Hypothalamus (tissue), 51 donors: ENCODE data around the gene TAOK1.

Source experiments
- DNase-seq, 51 donors: peaks; one replicate each; lab custom pipeline; 2025; lab: John Stamatoyannopoulos, UW

TAOK1 gene

DNA sequence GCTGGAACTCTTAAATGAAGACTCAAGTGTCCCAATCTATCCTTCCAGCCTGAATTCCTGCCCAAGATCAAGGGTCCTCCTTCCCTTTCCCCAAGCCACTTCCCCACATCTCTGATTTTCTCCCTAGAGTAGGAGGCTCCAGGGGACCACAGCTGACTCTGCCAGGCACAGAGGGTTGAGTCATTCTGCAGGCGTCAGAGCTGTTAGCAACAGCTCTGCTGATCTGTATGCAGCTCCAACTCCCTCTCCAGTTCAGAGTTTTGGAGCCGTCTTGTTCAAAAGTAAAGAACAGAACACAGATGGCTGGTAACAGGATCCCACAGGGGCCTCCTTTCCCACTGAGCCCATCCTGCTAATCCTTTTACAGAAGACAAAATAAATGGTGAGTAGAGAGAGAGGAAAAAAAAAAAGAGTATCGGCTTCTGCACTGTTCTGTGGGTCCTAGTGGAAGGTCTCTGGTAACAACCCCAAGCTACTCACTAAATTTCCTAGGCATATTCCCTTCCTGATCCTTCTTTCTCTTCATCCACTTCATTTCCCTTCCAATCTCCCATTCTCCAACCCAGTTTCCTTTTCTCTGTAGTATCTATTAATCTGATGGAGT lies 13.4 kb upstream of the TAOK1 start:
- peak in 48 of 51 donors; percentile 7 to 92 (median 72) for DNase-seq

DNA sequence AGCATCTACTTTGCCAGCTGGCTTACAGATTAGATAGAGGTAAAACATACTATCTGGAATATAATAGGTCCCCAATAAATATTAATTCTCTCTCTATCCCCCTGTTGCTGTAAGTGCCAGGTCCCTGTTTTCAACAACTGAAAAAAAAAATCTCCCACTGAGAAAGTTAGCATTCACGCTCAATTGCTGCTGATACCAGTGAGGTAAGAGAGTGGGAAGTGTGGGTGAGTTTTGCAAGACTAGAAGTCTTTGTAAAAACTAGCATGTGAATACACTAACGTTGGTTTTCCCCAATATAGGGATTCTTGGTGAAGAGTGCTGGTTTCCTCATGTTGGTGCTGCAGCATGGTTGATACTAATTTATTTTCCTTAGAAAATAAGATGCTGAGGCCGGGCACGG lies 11.7 kb upstream of the TAOK1 start:
- DNase-seq: peak in 1 of 51 donors; percentile 15

DNA sequence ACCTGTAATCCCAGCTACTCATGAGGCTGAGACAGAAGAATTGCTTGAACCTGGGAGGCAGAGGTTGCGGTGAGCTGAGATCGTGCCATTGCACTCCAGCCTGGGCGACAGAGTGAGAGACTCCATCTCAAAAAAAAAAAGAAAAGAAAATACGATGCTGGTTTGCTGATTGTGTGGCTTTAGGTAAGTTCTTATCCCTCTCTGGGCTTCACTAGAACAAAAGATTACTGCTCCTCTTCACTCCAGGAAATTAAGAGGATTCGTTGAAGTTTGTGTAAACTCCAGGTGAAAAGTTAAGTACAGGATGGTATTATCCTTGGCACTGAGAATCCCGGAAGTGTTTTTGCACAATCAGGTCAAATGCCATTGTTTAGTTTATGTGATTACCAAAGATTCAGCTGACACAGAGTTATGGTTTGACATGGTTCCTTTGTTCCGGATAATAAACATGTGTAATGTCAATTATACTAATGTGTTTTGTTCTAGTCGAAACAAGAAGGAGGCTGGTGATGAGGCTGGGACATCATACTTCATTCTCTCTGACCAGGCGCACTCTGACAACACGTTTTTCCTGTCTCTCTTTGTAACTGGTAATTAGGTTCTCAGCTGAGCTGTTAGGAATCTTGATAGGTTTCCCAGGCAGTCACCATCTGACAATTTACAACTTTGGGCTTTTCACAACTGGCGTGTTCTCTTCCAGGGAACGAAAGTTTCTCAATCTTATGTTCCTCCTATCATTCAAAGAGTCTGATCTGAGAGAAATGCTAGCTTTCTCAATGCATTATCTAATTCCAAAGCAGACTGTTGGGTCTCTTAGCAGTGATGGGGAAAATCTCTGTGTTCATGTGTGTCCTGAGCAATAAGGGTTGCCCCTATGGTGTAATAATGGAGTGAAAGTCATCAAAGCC lies 10.8 kb upstream of the TAOK1 start:
- DNase-seq: peak in 6 of 51 donors; percentile 2 to 56 (median 10)

DNA sequence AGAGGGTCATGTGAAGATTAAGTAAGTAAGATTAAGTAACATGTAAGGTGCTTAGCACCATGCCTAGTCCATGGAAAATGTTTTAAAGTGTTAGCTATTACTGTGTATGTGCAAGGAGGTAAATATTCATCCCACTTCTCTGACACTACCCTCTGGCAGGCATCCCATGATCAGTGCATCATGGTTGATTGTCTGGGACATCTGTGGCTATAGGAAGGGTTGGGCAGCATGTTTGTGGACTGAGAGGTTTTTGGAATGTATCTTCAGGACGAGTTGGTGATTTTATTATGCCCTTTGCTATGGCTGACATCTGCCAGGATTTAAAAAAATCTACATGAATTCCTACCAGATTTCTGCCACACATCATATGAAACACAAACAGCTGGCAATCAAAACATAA lies 6.5 kb upstream of the TAOK1 start:
- DNase-seq: no peak

DNA sequence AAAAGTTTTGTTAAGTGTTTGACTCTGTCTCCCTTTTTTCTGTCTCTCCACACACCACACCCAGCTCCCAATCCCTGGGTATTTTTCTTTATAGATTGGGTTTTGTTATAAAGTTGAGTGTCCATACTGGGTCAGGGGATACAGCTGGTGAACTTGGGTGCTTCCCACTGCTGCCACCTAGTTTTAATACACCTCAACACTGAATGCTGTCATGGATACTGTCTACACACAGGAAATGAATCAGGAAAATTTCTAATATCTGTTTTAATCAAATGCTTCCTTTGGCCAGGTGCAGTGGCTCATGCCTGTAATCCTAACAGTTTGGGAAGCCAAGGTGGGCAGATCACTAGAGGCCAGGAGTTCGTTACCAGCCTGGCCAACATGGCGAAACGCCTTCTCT lies 5.3 kb upstream of the TAOK1 start:
- no peak for DNase-seq

DNA sequence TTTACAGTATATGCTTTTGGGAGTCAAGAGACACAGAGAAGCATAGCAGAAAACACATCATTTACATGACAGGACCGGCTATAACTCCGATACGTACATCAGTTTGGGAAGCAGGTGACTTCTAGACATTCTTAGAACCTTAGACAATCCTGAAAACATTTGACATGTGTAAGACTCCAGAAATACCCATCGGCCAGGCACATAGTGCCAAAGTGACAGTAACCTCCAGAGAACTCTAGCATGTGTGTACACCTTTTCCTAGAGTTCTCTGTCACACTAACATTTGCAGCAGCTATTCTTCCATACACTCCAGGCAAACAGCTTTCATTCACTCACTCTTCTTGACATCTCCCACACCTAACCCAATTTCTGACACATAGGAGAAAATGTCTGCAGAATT lies 3.4 kb upstream of the TAOK1 start:
- DNase-seq: no peak

DNA sequence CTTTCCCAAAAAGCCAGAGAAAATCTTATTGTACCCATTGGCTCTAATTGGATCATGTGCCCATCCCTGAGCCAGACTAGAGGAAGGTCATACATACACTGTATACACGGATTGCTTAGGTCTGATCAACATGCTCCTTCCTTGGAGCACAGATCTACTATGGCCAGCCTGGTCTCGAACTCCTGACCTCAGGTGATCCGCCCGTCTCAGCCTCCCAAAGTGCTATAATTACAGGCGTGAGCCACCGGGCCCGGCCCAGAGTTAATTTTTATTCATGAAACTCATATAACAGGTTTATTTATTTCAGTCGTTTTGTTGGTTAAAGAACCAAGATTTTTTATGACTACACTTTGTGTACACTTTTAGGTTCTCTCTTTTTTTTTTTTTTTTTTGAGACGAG lies 1.2 kb upstream of the TAOK1 start:
- DNase-seq: no peak

DNA sequence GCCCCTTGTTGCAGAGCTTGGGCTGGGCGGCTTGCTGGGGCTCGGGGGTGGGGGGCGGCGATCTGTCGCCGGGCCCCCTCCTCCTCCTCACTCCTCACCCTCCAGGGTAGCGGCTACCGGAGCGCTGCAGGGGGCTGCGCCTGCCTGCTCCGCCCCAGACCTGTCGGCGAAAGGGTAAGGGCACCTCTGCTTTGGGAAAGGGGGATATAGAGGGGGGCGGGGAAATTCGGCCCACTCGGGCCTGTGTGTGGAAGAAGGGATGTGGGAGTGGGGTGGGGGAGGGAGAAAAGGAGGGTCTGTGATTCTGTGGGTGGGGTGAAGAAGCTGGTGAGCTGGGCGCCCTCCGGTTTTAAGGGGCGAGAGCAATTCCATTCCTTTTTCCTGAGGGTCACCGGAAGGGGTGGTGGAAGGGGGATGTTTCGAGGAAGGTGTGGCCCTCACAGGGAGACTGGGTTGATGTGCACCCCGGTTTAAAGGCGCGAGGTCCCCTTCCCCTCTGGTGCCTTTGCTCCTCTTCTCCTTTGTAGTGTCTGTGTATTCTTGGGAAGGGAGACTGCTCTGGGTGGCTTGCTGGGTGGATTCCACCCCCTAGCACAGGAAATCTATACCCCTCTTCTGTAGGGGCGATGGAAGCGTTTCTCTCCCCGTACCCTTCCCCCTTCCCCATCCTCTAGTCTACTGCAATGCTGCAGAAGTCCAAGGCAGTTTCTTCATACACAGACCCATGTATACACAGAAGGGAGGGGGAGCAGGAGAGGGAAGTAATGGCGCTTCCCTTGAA lies 878 bp downstream of the TAOK1 start:
- DNase-seq: peak in 23 of 51 donors; percentile 13 to 59 (median 42)

DNA sequence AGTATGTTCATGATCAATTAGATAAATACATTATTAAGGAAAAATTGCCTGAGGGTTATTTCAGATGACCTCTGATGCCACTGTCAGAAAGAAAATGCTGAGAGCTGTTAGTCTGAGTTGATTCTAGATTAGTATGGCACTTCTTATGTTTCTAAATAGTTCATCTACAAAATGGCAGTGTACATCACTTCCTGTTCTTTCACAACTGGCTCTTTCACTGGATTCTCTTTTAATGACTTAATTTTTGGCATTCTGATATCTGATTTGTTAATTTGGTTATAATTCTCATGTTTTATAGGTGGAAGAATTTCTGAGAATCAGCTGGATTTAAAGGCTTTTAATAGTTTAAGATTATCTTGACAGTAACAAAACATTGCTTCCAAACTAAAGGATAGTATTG lies 3.3 kb downstream of the TAOK1 start:
- DNase-seq: no peak

DNA sequence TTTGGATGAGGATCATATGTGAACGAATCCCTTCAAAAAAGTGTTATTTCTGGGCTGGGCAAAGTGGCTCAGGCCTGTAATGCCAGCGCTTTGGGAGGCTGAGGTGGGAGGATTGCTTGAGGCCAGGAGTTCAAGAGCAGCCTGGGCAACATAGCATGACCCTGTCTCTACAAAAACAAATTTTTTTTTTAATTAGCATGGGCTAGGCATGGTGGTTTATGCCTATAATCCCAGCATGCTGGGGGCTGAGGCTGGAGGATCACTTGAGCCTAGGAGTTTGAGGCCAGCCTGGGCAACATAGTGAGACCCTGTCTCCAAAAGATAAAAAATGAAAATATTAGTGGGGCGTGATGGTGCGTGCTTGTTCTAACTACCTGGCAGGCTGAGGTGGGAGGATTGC lies 4.6 kb downstream of the TAOK1 start:
- no peak for DNase-seq

DNA sequence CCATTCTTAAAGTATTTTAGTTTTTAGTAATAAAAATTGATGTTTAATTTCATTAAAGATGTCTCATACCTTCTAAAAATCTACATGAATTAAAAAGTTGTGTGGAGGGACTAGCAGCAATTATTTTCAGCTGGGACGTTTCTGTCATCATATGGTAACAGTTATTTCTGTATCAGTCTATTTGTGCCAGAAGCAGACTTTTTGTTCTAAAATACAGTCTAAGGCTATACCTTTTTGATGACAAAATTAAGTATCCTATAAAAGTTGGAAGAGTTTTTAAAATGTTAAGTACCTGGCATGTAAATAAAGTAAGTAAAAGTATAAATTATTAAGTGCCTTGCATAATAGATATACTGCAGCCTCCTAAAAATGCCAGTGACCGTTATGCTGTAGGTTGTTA lies 5.9 kb downstream of the TAOK1 start:
- no peak for DNase-seq

DNA sequence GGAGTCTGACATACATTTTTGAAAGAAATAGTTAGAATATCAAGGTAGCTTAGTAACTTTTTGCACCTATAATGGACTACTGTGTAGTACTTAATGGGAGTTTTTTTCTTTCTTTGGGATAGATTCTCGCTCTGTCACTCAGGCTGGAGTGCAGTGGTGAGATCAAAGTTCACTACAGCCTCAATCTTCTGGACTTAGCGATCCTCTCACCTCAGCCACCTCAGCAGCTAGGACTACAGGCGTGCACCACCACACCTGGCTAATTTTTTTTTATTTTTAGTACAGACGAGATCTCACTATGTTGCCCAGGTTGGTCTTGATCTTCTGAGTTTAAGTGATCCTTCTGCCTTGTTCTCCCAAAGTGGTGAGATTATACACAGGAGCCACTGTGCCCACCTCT lies 9.5 kb downstream of the TAOK1 start:
- no peak for DNase-seq

DNA sequence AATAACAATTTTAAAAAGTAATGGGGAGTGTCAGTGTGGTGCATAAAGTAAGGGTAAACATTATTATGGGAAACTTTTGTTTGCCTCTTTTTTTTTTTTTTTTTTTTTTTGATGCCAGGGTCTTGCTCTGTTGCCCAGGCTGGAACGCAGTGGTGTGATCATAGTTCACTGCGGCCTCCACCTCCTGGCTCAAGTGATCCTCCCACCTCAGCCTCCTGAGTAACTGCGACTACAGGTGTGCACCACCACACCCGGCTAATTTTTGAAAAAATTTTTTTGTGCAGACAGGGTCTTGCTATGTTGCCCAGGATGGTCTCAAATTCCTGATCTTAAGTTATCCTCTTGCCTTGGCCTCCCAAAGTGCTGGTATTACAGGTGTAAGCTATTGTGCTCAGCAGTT lies 10.7 kb downstream of the TAOK1 start:
- no peak for DNase-seq

DNA sequence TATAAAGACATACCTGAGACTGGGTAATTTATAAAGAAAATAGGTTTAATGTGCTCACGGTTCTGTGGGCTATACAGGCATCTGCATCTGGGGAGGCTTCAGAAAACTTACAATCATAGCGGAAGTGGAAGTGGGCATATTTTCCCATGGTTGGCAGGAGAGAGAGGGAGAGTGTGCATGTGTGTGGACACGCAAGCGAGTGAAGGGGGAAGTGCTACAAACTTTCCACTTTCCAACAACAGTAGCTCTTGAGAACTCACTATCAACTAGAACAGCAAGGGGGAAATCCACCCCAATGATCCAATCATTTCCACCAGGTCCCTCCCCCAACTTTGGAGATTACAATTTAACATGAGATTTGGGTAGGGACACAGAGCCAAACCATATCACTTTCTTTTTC lies 11.1 kb downstream of the TAOK1 start:
- DNase-seq: no peak

DNA sequence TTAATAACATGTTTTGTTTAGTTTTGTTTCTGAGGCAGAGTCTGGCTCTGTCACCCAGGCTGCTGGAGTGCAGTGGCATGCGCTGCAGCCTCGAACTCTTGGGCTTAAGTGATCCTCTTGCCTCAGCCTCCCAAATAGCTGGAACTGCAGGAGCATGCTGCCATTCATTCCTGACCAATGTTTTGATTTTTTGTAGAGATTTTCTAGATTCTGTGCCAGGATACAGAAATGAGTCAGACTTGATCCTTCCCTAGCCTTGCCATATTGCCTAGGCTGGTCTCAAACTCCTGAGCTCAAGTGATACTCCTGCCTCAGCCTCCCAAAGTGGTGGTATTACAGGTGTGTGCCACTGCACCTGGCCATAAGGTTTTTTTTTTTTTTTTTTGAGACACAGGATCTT lies 17.7 kb downstream of the TAOK1 start:
- no peak for DNase-seq

DNA sequence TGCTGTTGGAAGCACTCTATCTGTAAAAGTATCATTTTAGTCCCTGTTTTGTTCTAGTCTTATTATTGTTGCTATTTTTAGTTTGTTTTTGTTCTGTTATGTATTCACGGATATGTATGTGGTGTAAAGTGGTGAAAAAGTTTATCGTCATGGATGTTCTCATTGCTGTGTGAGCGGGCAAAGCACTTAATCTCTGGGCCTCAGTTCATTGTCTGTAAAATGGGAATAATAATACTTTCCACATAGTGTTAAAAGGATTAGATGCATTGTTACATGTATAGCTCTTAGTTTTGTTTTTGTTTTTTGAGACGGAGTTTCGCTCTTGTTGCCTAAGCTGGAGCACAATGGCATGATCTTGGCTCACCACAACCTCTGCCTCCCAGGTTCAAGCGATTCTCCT lies 19.8 kb downstream of the TAOK1 start:
- no peak for DNase-seq

DNA sequence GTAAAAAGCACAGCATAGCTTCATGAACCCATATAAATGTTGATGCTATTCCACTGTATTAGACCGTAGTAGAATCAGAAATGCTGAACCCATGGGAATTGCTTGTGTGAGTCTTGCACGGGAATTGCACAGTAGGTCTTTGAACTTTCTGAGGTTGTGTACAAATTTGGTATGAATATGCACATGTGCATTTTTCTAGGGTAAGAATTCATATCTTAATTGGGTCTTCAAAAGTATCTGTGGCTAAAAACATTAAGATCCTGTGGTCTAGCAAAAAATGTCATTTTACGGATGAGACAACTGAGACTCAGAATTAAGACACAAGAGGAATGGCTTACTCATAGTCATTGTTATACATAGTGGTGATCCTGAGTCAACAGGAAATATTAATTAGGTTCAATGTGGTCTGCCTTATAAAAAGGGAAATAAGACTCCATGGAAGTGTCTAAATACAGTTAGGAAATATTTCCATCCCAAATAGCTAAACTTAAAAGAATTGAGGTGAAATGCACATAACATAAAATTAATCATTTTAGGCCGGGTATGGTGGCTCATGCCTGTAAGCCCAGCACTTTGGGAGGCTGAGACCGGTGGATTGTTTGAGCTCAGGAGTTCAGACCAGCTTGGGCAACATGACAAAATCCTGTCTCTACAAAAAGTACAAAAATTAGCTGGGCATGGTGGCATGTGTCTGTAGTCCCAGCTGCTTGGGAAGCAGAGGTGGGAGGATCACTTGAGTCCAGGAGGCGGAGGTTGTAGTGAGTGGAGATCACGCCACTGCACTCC lies 22.8 kb downstream of the TAOK1 start:
- DNase-seq: no peak

DNA sequence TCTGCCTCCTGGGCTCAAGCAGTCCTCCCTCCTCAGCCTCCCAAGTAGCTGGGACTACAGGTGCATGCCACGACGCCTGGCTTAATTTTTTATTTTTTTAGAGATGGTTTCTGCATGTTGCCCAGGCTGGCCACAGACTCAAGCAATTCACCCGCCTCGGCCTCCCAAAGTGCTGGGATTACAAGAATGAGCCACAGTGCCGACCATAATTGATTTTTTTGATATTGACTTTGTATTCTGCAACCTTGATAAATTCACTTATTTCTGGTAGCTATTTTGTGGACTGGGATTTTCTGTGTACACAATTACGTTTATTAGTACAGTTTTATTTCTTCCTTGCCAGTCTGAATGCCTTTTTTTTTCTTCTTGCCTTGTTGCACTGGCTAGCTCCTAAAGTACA lies 30.0 kb downstream of the TAOK1 start:
- DNase-seq: no peak

DNA sequence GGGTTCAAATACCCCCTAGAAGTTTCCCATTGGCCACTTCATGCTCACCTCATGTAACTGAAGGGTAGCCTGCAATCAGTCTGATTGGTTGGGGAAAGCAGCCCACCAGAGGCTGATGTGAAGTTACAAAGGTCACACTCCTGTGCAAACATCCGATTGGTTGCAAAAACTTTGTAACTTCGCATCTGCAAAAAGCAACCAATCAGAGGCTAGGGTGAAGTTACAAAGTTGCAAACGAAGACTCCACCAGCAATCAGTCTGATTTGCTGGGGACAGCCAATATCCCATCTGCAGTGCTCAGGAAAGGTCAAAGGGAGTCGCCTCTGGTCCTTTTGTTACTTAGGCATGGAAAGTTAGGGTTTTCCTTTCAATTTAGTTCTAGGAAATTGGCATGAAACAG lies 40.1 kb downstream of the TAOK1 start:
- no peak for DNase-seq

DNA sequence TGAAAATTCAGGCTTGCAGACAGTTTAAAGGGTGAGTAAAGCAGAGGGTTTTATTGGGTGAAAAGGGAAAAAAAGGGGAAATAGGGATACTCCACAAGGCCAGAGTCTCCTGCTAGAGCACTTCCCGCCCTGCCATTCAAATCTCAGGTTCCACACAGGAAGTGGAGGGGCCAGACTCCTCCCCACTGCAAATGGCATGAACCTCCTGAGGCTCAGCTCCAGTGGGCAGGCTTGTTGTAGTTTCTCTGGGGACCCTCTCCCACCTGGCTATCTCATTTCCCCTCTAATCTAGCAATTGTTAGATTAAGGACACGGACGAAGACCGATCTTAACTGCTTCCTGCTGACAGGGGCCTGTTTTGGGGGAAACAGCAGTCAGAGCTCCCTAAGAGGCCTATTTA lies 43.4 kb downstream of the TAOK1 start:
- DNase-seq: no peak

DNA sequence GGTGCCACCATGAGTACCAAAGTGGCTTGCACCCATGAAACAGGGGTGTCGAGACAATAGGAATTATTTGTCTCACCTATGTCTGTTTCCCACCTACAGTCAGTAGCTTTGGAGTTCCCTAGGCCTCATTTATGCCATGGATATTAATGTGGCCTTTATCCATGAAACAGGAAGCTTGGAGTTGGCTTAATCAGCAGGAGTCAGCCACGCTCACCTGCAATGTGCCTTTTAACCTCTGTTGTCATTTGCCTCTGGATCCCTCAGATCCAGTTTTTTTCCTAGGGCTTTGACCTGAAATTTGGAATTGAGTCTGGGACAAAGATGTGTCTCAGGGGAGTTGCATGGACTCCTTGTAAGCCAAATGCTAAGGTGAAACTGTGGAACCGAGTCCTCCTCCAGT lies 44.4 kb downstream of the TAOK1 start:
- no peak for DNase-seq
